LHCN-M2 (cell line): ENCODE results near the gene CDC14A. TPM values are rescaled to one million over a fixed set of nuclear protein-coding genes. Genes with fewer than 3 reads are reported as not detected.
"Not testable (repeated sequence)": the region's sequence is repeated elsewhere in the genome, so short reads cannot be mapped to it uniquely, and the experiment has no call there.

ENCODE experiments used
- DNase-seq: peaks from one replicate; pipeline ENCODE4 v3.0.0-alpha.2; 2012; ENCODE audit warnings: low read depth
- polyA plus RNA-seq: library from polyadenylated mRNA; unstranded; fragments of >200 nt; gene quantifications from one replicate; pipeline ENCODE4 v1.2.1, GENCODE V29; 2012; ENCODE audit warnings: missing spikeins
- total RNA-seq: library from RNA; depleted of rRNA; stranded (reverse); fragments of >200 nt; gene quantifications from 2 replicates; pipeline ENCODE4 v1.2.3, GENCODE V29; 2014; rRNA removed

The CDC14A gene, protein sequence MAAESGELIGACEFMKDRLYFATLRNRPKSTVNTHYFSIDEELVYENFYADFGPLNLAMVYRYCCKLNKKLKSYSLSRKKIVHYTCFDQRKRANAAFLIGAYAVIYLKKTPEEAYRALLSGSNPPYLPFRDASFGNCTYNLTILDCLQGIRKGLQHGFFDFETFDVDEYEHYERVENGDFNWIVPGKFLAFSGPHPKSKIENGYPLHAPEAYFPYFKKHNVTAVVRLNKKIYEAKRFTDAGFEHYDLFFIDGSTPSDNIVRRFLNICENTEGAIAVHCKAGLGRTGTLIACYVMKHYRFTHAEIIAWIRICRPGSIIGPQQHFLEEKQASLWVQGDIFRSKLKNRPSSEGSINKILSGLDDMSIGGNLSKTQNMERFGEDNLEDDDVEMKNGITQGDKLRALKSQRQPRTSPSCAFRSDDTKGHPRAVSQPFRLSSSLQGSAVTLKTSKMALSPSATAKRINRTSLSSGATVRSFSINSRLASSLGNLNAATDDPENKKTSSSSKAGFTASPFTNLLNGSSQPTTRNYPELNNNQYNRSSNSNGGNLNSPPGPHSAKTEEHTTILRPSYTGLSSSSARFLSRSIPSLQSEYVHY
- 5.8 and 6.7 TPM in 2 replicates for total RNA-seq
- polyA plus RNA-seq = 1.5 TPM

DNA sequence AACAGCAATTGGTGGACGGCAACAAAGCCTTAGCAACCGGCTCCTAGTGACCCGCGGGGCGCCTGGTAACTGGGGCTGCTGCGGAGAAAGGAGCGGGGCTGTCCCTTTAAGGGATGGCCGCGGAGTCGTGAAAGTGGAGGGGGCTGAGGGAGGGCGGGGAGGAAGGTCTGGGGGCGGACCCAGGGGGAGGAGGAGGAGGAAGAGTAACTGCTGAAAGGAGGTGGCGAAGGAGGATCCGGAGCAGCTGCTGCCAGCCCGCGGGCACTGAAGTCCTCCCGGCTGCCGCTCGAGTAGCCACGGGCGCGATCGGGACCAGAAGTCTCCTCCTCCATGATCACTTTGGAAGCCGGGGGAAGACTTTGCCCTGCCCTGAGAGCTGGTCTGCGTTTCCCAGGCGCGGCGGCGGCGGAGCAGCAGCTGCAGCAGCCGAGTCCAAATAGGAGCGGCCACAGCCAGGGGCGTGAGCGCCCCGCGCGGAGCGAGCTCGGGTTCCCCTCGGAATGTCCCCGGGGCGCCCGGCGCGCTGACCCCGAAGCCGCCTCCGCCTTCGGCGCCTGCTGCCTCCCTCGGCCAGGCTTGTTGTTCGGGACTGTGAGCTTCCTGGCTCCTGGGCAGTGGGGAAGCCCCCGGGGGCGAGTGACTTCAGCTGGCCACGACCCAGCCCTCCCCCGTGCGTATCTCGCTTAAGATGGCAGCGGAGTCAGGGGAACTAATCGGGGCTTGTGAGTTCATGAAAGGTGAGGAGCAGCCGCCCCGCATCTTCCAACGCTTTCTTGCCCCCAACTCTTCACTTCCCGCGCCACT, at the start of gene CDC14A:
Gene CDC14A, plus strand, starts transcription at position 240 of the 804 bp plus-strand sequence. Its CDS starts 449 bp downstream, at position 689.
- peak; percentile 97 for DNase-seq

DNA sequence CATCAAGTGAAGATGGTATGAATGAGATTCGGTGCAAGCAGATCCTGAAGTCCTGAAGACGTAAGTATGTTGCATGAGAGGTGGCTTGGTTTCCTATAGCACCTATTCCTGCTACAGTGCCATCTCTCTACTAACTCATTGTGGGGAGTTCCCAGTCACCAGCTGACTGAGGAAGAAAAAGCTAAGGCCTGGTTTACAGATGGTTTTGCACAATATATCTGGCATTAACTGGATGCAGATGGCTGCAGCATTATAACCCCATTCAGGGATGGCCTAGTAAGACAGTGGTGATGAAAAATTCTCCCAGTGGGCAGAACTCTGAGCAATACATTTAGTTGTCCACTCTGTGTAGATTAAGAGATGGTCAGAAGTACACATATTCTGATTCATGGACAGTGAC, 49.6 kb upstream of the CDC14A start:
- DNase-seq = no peak

DNA sequence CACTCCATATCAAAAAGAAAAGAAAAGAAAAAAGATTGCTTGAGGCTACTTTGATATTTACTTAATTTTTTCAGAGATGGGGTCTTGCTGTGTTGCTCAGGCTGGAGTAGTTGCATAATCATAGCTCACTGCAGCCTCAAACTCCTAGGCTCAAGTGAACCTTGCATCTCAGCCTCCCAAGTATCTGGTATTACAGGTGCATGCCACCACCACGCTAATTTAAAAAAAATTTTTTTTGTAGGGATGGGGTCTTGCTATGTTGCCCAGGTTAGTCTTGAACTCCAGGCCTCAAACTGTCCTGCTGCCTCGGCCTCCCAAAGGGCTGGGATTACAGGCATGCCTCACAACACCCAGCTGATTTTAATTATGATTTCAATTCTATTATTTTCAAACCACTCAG, 48.1 kb upstream of the CDC14A start:
- no peak for DNase-seq

DNA sequence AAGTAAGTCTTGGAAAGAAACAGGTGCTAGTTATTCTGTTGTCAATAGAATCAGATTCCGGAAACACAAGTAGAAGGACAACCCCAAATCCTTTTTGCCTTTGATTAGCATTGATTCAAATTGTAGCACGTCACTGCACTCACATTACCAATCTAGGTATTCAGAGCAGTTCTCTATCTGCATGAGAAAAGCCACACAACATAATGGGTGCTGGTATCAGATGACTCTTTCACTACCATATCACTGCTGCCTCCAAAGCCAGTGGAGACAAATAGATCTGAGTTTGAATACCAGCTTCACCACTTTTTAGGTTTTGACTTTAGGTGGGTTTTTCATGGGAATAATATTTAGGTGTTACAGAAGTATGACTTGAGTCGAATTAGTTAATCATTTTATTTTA, 47.4 kb upstream of the CDC14A start:
- no peak for DNase-seq

DNA sequence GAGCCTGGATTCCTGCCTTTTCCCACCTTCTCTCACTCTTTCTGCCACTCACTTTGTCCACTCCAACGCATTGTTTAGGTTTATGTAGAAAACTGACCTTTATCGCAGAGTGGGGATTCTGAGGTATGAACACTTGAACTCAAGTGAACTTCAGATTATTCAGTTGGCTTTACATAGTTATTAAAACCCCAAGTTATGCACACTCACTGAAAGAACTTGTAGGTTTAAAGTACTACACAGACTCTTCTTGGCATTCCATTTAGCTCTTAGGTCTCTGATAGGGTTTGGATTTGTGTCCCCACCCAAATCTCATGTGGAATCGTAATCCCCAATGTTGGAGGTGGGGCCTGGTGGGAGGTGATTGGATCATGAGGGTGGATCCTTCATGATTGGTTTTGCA, 46.4 kb upstream of the CDC14A start:
- no peak for DNase-seq

DNA sequence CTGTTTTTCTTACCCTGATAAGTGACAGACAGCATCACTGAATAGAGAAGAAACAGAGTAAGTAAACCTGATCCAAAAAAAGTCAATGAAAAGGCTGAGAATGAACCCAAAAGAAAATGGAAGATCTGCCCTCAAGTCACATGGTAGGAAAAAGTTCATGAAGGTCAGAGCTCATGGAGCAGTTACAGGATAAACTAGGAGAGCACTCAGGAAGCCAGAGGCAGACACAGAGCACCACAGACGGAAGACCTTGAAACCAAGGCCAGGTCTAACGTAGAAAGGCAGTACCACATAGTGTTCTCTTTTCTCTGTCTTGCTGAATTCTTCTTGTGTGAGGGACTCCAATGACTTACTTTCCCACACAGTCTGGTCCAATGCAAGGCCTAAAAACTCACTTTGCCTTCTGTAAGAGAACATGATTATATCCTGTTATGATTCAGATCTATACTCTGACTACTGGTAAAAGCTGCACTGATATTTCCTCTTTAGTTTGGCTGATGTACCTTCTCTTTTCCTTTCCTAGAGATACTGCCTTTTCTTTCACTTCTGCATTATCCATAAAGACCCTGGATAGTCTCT, 45.5 kb upstream of the CDC14A start:
- DNase-seq = no peak

DNA sequence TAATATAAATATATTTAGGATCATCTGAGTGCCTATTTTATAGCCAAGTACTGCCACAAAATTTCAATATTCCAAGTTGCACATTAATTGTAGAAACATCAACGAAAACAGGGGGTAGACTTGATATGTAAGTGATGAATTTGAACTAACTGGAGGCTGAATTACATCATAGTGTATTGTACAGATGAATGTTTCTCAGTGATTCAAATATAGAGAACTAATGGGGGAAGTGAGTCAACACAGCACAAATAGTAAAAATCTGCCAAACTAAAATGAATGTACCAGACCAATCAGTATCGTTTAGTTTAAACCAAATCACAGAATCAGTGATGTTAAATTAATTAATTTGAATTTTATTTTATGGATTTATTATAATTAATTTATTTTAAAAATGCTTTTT, 43.5 kb upstream of the CDC14A start:
- peak; percentile 39 for DNase-seq

DNA sequence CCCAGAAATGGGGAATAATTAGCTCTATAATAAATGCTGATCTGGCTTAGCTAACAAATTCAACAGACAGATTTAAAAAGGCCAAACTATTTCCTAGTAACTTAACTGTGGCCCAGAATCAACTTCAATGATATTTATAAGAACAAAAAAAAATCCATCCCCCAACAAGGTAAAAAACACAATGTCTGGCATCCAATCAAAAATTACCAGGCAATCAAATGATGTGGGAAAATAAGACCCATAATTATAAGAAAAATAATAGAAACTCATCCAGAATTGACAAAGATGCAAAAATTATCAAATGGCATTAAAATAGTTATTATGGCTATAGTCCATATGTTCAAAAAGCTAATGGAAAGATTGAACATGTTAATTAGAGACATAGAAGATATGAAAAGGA, 42.4 kb upstream of the CDC14A start:
- DNase-seq = no peak

DNA sequence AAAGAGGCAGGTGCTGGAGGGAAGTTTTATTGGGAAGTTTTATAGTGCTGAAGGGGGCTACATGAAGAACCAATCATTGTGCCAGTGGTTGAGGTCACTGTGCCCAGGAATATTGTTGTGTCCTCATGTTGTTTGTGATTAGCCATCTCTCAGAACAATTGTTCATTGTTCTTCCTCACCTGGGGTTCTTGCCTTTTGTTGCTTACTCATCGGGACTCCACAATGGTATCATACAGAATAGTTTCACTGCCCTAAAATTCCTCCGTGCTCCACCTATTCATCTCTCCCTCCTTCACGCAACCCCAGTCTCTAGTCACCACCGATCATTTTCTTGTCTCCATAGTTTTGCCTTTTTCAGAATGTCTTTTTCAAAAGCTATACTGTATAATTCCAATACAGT, 38.9 kb upstream of the CDC14A start:
- DNase-seq = no peak

DNA sequence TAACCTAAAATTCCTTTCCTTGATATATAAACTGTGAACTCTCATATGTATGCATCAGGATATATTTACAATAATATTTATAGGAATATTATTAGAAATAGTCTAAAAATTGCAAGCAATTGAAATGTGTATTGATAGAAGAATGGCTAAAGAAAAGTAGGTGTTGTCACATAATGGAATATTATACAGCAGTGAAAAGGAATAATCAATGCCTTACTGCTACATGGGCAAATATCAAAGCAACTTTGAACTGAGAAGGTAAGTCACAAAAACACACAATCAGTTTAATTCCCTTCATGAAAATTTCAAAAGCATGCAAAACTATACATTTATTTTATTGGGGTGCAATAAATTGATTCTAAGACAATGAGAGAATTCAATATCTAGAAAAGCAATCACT, 35.7 kb upstream of the CDC14A start:
- DNase-seq = no peak

DNA sequence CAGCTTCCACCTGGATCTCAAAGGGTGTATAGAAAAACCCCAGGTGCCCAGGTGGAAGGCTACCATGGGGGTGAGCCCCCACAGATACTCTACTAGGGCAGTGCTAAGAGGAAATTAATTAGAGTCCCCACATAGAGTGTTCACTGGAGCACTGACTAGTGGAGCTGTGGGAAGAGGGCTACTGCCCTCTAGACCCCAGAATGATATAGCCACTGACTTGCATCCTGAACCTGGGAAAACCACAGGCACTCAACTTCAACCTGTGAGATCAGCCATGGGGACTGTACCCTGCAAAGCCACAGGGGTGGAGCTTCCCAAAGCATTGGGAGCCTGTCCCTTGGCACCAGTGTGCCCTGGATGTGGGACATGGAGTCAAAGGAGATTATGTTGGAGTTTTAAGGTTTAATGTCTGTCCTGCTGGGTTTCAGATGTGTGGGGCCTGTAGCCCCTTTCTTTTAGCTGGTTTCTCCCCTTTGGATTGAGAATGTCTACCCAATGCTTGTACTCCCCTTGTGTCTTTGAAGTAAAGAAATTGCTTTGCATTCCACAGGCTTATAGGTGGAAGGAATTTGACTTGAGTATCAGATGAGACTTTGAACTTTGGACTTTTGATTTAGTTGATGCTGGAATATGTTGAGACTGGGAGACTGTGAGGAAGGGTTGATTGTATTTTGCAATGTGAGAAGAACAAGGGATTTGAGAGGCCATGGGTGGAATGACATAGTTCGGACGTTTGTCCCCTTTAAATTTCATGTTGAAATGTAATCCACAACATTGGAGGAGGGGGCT, 31.8 kb upstream of the CDC14A start:
- no peak for DNase-seq

DNA sequence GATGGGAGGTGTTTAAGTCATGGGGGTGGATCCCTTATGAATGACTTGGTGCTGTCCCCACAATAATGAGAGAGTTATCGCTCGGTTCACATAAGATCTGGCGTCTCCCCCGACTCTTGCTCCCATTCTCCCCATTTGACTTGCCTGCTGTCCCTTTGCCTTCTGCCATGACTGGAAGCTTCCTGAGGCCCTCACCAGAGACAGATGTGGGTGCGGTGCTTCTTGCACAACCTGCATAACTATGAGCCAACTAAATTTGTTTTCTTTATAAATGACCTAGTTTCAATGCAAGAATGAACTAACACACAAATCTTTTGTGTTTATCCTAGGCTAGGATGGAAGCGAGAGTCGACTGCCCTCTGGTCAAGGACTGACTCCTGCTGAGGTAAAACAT, 31.2 kb upstream of the CDC14A start:
- DNase-seq = no peak

DNA sequence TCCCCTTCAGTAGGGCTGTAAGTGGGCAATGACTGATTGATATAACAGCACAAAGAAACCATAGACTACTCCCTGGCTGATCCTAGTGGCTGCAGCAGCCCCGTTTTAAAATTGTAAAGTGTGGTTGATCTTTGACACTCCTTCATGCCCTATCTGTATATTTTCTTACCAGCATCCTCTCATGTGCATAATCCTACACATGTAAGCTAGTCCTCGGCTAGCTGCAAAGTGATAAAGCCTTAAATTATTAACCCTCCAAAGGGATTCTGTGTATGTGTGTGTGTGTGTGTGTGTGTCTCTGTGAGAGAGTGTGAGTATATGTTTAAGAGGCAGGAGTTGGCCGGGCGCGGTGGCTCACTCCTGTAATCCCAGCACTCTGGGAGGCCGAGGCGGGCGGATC, 30.8 kb upstream of the CDC14A start:
- DNase-seq = no peak

DNA sequence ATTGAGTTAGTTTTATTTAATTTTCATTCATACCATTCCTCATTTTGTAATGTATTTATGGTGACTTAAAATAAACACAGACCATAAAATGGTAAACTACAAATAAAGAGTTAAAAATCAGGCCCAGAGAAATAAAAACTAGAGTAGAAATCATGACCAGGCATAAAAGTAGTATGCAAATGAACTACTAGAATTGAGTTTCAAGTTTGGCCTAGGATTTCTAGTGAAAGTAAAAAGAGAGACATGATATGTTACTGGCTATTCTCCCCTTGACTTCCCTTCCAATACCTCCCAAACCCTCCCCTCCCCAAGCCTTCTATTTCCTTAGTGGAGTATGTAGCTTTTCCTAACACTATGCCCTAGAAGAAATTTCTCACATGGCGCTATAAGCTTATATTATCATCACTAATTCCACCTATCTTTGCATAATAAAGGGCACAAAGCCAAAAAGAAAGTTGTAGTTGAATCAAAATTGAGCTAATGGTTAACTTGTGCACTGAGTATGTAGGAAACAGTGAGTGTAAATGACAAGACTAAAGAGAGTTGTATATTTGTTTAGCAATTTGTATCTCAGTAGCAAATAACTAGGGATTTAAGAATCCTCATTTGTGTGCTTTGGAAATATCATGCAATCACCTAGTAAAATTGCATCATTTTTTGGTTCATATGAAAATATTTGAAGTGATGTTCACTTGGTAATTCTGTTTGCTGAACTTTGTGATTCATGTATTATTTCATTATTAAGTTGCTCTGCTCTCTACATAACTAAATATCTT, 29.7 kb upstream of the CDC14A start:
- peak; percentile 34 for DNase-seq

DNA sequence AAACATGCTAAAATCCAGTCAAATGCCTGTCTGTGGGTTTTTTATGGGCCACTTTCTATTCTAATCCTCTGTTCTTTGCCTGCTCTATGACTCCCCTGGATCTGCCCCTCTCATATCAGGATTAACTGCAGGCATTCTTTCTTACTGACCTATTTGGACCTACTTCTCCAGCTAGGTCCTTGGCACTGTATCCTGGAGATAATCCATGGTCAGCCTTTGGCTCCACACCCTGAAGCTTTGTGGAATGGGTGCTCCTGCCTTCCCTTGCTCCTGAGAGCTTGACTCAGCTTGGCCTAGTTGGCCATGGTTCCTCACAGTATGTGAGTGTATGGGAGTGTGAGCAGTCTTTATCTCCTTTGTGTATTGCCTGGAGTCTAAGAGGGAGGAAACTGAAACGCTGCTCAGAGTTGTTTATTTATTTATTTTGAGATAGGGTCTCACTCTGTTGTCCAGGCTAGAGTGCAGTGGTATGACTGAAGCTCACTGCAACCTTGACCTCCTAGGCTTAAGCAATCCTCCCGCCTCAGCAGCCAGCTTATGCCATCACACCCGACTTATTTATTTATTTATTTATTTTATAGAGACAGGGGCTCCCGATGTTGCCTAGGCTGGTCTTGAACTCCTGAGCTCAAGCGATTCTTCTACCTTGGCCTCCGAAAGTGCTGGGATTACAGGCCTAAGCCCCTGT, 28.7 kb upstream of the CDC14A start:
- DNase-seq = no peak

DNA sequence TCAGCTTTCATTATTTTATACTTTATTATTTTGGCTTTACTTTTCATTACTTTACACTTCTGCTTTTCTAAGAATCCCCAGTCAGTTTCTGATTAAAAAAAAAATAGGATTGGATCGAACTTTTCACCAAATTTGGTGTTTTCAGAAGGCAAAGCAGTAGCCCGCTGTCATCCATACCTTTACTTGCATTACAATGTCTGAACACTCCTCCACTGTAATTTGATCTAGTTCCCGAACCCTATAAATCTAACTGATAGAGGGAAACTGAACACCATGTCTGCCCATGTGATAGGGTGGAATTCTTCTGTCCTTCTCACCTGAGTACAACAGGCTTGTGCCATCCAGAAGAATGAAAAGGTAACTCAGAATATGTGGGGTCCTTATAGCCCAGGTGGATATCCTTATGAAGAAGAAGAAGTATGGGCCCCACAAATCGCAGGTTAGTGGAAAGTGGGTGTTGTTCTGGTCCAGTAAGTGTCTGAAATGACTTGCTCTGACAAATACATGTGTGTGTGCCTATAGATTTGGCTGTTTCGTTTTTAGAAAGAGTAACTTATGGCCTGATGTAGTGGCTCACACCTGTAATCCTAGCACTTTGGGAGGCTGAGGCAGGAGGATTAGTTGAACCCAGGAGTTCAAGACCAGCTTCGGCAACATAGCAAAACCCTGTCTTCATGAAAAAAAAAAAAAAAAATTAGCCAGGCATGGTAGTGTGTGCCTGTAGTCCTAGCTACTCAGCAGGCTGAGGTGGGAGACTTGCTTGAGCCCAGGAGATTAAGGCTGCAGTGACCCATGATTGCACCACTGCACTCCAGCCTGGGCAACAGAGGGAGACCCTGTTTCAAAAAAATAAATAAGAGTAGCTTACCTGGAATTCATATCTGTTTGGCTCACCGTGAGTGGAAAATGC, 26.6 kb upstream of the CDC14A start:
- DNase-seq = no peak

DNA sequence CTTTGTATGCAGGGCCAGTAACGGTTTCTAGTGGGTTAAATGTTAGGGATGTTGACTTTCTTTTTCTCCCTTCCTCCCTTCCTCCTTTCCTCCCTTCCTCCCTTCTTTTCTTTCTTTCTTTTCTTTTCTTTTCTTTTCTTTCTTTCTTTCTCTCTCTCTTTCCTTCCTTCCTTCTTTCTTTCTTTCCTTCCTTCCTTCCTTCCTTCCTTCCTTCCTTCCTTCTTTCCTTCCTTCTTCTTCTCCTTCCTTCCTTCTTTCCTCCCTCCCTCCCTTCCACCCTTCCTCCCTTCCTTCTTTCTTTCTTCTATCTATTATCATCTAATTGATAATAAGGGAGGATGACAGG, 26.0 kb upstream of the CDC14A start:
- not testable (repeated sequence) for DNase-seq

DNA sequence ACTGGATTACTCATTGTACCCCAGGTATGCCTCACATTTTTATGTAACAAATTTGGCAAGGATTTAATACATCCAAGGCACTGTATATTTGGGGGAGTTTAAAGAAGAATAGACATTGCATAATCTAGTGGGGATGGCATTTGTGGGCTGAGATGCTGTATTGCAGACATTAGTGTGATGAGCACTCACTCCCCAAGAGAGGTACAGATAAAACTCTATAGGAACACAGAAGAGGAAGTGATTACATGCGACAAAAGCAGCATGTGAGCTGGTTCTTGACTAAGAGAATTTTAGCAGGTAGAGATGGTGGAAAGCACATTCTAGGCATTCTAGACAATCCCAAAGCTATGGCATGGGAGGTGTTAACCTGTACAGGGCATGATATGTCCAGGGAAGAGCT, 24.2 kb upstream of the CDC14A start:
- DNase-seq = no peak

DNA sequence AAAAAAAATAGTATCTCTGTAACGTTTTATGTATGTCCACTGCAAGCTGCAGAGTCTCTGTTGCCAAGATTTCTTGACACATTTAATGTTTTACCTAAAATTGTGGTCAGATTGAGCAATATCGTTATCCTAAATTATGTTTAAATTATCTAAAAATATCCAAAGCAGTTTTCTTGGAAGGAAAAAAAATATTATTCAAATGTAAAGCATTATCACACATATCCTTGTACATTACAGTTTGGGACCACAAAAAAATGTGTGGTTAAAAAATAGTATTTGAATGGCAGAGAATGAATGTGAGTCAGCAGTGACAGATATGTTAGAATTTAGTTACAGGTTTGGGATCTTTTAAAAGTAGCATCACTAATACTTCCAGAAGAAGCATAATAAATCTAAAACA, 21.2 kb upstream of the CDC14A start:
- not testable (repeated sequence) for DNase-seq
